CD4-positive, alpha-beta T cell (primary cell): ENCODE data around the gene RUNX3. TPM values are rescaled to one million over a fixed set of nuclear protein-coding genes. Genes with fewer than 3 reads are reported as not detected.

Experiments
- ATAC-seq: fragments of 200-7000 bp; cut with Tn5 transposase; one replicate; pipeline ENCODE4 v1.10.0; 2022; ENCODE audit warnings: mild to moderate bottlenecking; ENCODE audit not compliant: poor library complexity
- CTCF ChIA-PET: fragments of 350-600 bp; sonication (Branson Sonifier 250); formaldehyde crosslinking; loops from one replicate; lab custom pipeline; 2021; ENCODE audit warnings: antibody characterized with exemption, inconsistent platforms; lab: Charles Lee
- POLR2A ChIA-PET: fragments of 350-600 bp; sonication (Branson Sonifier 250); formaldehyde crosslinking; loops from one replicate; lab custom pipeline; 2021; ENCODE audit warnings: antibody characterized with exemption, inconsistent platforms; lab: Charles Lee
- DNase-seq, 14 experiments: peaks; one replicate each; pipeline ENCODE4 v3.0.0-alpha.2; 2013 to 2020; ENCODE audit warnings: mixed read lengths in 2 of 14
- H3K27ac ChIP-seq, 2 donors: one replicate each; pipeline versions ENCODE4 v1.5.1 to v1.7.0; 2013; ENCODE audit warnings: low read length in 2 of 2, low read depth in 1 of 2, mild to moderate bottlenecking in 1 of 2
- H3K27me3 ChIP-seq, 2 experiments: 1 replicate in 1 of 2; 2 replicates in 1 of 2; pipeline versions ENCODE4 v1.6.1 to v1.7.0; 2013; ENCODE audit warnings: low read length in 2 of 2, control low read depth in 1 of 2, mild to moderate bottlenecking in 1 of 2, moderate library complexity in 1 of 2; ENCODE audit not compliant: insufficient read depth in 2 of 2, control insufficient read depth in 1 of 2
- H3K36me3 ChIP-seq: one replicate; pipeline ENCODE4 v1.6.1; 2013; ENCODE audit warnings: low read length, control low read depth; ENCODE audit not compliant: insufficient read depth
- H3K4me1 ChIP-seq: one replicate; pipeline ENCODE4 v1.6.1; 2013; ENCODE audit warnings: low read length, control low read depth; ENCODE audit not compliant: insufficient read depth
- H3K4me3 ChIP-seq: one replicate; pipeline ENCODE4 v1.5.1; 2013; ENCODE audit warnings: mild to moderate bottlenecking, low read length, moderate library complexity
- H3K9me3 ChIP-seq, 2 experiments: 1 replicate in 1 of 2; 2 replicates in 1 of 2; pipeline versions ENCODE4 v1.6.1 to v1.7.0; 2013; ENCODE audit warnings: low read length in 2 of 2, mild to moderate bottlenecking in 2 of 2, control low read depth in 1 of 2, moderate library complexity in 1 of 2; ENCODE audit not compliant: control insufficient read depth in 1 of 2, insufficient read depth in 1 of 2
- H3K27ac Mint-ChIP-seq: one replicate; pipeline ENCODE4 v1.8.0; 2020; ENCODE audit warnings: mixed read lengths
- H3K27me3 Mint-ChIP-seq: one replicate; pipeline ENCODE4 v1.8.0; 2021; ENCODE audit warnings: mixed read lengths
- H3K36me3 Mint-ChIP-seq: one replicate; pipeline ENCODE4 v1.8.0; 2021; ENCODE audit warnings: low read depth, mixed read lengths
- H3K4me1 Mint-ChIP-seq: one replicate; pipeline ENCODE4 v1.8.0; 2021; ENCODE audit warnings: low read depth, mixed read lengths
- H3K4me3 Mint-ChIP-seq: one replicate; pipeline ENCODE4 v1.8.0; 2020; ENCODE audit warnings: mild to moderate bottlenecking, mixed read lengths
- H3K9me3 Mint-ChIP-seq: one replicate; pipeline ENCODE4 v1.8.0; 2020; ENCODE audit warnings: mixed read lengths
- intact Hi-C, 2 experiments: fragments of 100-400 bp; cut with DNase I in 1 of 2; cut with micrococcal nuclease in 1 of 2; formaldehyde crosslinking; loops; one replicate each; pipeline versions ENCODE4 v1.15.1 to v1.9.0; 2023 to 2025; cut with DNase I, micrococcal nuclease
- total RNA-seq, 174 experiments: library from RNA in 2 of 174; stranded (reverse) in 2 of 174; gene quantifications; one replicate each; pipeline ENCODE4 v1.2.3 and lab custom pipeline; 2021 to 2026
- TF ChIP-seq, protein P1 (sequence below): fragments of 200-600 bp; IDR thresholded peaks from one replicate; pipeline ENCODE4 v1.8.0; 2022; ENCODE audit warnings: antibody characterized with exemption, mild to moderate bottlenecking

The RUNX3 gene
- total RNA-seq, 2 experiments from 2014 or later, result 202 to 209 TPM

DNA sequence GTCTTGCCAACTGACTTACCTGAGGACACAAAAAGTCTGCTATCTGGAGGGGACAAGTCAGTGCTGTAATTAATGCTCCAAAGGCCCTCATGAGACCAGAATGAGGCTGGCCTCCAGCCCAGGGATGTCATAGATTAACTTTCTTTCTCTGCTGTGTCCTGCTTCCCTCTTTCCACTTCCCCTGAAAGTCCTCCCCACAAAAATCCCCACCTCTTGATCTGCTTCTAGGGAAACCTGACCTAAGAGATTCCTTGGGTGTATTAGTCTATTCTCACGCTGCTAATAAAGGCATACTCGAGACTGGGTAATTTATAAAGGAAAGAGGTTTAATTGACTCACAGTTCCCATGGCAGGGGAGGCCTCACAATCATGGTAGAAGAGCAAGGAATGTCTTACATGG, 39.2 kb downstream of the RUNX3 start:
- Mint-ChIP-seq H3K9me3 (peaks cover 5% of the 10 kb centered on the region), H3K36me3 (peaks cover 10% of the 10 kb centered on the region), H3K27ac (no peak overlapping the region), H3K4me3 (no peak overlapping the region), H3K27me3 (no peaks in the 10 kb centered on the region), H3K4me1 (no peaks in the 10 kb centered on the region)
- H3K4me3 ChIP-seq, result no peak overlapping the region
- H3K27ac ChIP-seq, result no peak overlapping the region
- intact Hi-C loops, result no loop called here
- no peaks in the 10 kb centered on the region for H3K4me1 ChIP-seq
- ChIA-PET CTCF (no interaction called here), POLR2A (no interaction called here)
- ATAC-seq (no peak), DNase-seq (no peak)
- TF ChIP-seq, protein P1, sequence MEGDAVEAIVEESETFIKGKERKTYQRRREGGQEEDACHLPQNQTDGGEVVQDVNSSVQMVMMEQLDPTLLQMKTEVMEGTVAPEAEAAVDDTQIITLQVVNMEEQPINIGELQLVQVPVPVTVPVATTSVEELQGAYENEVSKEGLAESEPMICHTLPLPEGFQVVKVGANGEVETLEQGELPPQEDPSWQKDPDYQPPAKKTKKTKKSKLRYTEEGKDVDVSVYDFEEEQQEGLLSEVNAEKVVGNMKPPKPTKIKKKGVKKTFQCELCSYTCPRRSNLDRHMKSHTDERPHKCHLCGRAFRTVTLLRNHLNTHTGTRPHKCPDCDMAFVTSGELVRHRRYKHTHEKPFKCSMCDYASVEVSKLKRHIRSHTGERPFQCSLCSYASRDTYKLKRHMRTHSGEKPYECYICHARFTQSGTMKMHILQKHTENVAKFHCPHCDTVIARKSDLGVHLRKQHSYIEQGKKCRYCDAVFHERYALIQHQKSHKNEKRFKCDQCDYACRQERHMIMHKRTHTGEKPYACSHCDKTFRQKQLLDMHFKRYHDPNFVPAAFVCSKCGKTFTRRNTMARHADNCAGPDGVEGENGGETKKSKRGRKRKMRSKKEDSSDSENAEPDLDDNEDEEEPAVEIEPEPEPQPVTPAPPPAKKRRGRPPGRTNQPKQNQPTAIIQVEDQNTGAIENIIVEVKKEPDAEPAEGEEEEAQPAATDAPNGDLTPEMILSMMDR, result no peak
- no peaks in the 10 kb centered on the region for H3K36me3 ChIP-seq
- peaks cover 7 to 10% of the 10 kb centered on the region in 2 experiments for H3K9me3 ChIP-seq
- H3K27me3 ChIP-seq, result no peaks in the 10 kb centered on the region

GRCh38 chr1:24888971-24889676, 41.0 kb downstream of the RUNX3 start:
- H3K27ac Mint-ChIP-seq, result no peak overlapping the region
- no peak overlapping the region for H3K4me3 ChIP-seq
- ATAC-seq (no peak), DNase-seq (no peak)
- peaks cover 7 to 10% of the 10 kb centered on the region in 2 experiments for H3K9me3 ChIP-seq
- peaks cover 10% of the 10 kb centered on the region for H3K36me3 Mint-ChIP-seq
- intact Hi-C loops, result no loop called here
- no peak overlapping the region for H3K4me3 Mint-ChIP-seq
- no peaks in the 10 kb centered on the region for H3K27me3 Mint-ChIP-seq
- no peaks in the 10 kb centered on the region for H3K4me1 ChIP-seq
- H3K36me3 ChIP-seq, result no peaks in the 10 kb centered on the region
- H3K27me3 ChIP-seq, result no peaks in the 10 kb centered on the region
- no peak overlapping the region for H3K27ac ChIP-seq
- POLR2A ChIA-PET, result no interaction called here
- TF ChIP-seq, protein P1, result no peak
- peaks cover 8% of the 10 kb centered on the region for H3K9me3 Mint-ChIP-seq
- H3K4me1 Mint-ChIP-seq, result no peaks in the 10 kb centered on the region
- CTCF ChIA-PET, result interaction anchor here (1.0 kb wide), 1 partner anchor 9 kb away, joined by 3 read pairs; no protein-coding TSS in a partner anchor

- no peak overlapping the region for H3K27ac ChIP-seq
- Mint-ChIP-seq H3K4me3 (no peak overlapping the region), H3K36me3 (peaks cover 10% of the 10 kb centered on the region), H3K27me3 (no peaks in the 10 kb centered on the region), H3K9me3 (peaks cover 9% of the 10 kb centered on the region), H3K4me1 (no peaks in the 10 kb centered on the region), H3K27ac (no peak overlapping the region)
- peak in 1 of 14 experiments; percentile 12 for DNase-seq
- peaks cover 7 to 8% of the 10 kb centered on the region in 2 experiments for H3K9me3 ChIP-seq
- H3K36me3 ChIP-seq, result no peaks in the 10 kb centered on the region
- intact Hi-C loops, result no loop called here
- H3K4me1 ChIP-seq, result no peaks in the 10 kb centered on the region
- ATAC-seq, result no peak
- CTCF ChIA-PET, result interaction anchor here (1.0 to 1.1 kb wide), 2 partner anchors 10 to 58 kb away, joined by 3 read pairs; no protein-coding TSS in a partner anchor
- no peak overlapping the region for H3K4me3 ChIP-seq
- TF ChIP-seq, protein P1, result no peak
- H3K27me3 ChIP-seq, result no peaks in the 10 kb centered on the region
- POLR2A ChIA-PET, result no interaction called here
Observed at GRCh38 chr1:24888061-24888970, 41.8 kb downstream of the RUNX3 start.
